HG03039 (cell line): ENCODE results near the gene IRS2.
A peak's percentile ranks its signal among the peaks of the same experiment; 100 is the strongest.
"Not testable (repeated sequence)": the region's sequence is repeated elsewhere in the genome, so short reads cannot be mapped to it uniquely, and the experiment has no call there.

Source experiments
- ATAC-seq: cut with Tn5 transposase; IDR thresholded peaks from one replicate; pipeline ENCODE4 v1.9.1; 2021; ENCODE audit warnings: mild to moderate bottlenecking, moderate library complexity; ENCODE audit not compliant: unreplicated experiment

The IRS2 gene

DNA sequence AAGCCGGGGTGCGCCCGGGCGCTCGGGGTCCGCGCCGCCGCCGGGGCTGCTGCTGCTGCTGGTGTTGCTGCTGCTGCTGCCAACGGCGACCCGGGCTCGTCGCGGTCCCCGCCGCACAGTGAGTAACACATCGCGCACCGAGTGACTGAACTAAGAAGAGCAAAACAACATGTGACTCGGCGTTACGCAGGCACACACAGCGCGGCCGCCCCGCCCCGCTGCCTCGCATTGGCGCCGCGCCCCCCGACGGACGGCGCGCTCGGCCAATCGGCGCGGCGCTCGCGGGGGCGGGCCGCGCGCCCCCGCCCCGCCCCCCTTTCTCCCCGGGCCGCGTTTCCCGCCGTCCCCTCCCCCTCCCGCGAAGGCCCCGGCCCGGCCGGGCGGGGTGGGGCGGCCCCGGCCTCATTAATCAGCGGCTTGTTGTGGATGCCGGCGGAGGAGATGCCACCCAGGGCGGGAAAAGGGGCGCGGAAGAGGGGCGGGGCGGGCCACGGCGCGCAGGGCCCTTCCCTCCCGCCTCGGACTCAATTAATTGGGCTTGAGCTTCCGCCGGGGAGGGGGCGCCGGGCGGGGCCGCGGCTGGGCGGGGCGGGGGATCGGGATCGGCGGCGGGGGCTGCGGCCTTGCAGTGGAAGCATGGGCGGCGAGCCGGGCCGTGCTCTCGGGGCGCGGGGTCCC lies at the start of gene IRS2:
TSS of gene IRS2 (minus strand) at position 127 of the 678 bp plus-strand sequence. CDS start 530 bp downstream, outside the sequence.
- peak; percentile 96 for ATAC-seq

GRCh38 chr13:109834973-109835720 lies 48.8 kb upstream of the IRS2 start:
- no peak for ATAC-seq

DNA sequence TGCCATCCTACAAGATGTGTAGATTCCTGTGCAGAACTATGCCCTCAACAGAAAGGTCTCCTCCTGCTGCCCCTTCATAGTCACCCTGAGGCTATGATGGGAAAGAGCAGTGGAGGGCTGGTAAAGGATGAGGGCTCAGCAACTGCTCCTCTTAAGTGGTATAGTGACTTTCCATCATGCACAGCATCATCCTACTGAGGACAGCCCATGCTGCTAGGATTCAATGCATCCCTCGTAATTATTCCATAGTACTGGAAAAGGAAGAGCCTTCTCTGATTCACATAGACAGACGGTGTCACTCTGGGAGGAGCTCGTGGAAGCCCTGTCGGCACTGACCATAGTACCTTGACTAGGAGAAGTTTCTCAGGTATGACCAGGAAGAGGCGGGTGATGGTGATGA lies 47.6 kb upstream of the IRS2 start:
- no peak for ATAC-seq

DNA sequence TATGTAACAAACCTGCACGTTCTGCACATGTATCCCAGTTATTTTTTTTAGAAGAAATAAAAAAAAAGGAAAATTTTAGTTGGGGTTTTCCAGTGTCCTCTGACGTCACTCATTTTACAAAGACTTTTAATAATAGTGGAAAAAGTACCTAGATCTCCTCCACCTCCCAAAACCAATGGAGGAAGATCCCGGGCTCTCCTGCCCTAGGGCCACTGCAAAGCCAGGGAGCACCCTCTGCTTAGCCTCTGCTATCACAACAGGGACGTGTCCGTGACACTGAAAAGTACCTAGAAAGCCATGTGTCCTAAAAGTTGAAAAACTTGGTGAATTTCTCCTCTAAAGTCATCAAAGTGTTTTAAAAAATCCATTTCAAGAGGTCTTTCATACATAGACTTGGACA lies 46.7 kb upstream of the IRS2 start:
- no peak for ATAC-seq

GRCh38 chr13:109828591-109829316 lies 42.4 kb upstream of the IRS2 start:
- not testable (repeated sequence) for ATAC-seq

DNA sequence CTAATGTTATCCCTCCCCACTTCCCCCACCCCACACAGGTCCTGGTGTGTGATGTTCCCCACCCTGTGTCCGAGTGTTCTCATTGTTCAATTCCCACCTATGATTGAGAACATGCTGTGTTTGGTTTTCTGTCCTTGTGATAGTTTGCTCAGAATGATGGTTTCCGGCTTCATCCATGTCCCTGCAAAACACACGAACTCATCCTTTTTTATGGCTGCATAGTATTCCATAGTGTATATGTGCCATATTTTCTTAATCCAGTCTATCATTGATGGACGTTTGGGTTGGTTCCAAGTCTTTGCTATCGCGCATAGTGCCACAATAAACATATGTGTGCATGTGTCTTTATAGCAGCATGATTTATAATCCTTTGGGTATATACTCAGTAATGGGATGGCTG lies 36.8 kb upstream of the IRS2 start:
- ATAC-seq, result not testable (repeated sequence)

DNA sequence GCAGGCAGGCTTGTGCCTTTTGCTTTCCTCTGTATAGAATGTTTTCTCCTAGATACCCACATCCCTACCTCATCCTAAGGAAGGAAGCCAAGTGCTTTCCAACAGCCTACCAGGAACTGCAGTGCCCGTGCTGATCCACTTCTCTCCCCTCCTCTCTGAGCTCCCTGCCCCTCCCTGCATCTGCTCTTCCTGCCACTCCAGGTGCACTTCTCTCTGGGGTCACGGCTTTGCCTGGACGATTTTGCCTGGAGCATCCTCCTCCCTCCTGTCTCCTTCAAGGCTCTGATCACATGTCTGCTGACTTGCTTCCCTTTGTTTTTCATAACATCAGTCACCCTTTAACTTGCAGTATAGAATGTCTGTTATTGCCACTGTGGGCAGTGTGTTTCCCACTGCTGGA lies 34.7 kb upstream of the IRS2 start:
- ATAC-seq, result no peak

DNA sequence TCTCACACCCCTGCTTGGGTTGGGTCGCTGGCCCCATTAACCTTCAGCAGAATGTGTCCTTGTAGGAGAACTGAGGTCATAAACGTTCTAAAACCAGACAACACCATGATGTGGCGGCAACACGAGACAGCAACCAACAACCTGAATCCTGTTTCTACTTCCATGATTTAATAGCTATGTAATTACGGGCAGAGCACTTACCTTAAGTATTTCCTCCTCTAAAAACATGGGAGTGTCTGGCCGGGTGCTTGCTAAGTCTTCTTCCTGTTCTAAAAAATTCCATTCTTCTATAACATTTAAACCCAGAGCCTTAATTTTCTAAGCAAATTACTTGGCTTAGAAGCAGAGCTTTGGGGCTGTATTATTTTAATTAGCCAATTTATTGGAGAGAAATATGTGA lies 33.5 kb upstream of the IRS2 start:
- no peak for ATAC-seq

GRCh38 chr13:109818886-109819285 lies 32.5 kb upstream of the IRS2 start:
- no peak for ATAC-seq

GRCh38 chr13:109817591-109818535 lies 31.5 kb upstream of the IRS2 start:
- ATAC-seq, result no peak

GRCh38 chr13:109816808-109817203 lies 30.4 kb upstream of the IRS2 start:
- no peak for ATAC-seq

GRCh38 chr13:109816112-109816807 lies 29.9 kb upstream of the IRS2 start:
- ATAC-seq, result no peak

DNA sequence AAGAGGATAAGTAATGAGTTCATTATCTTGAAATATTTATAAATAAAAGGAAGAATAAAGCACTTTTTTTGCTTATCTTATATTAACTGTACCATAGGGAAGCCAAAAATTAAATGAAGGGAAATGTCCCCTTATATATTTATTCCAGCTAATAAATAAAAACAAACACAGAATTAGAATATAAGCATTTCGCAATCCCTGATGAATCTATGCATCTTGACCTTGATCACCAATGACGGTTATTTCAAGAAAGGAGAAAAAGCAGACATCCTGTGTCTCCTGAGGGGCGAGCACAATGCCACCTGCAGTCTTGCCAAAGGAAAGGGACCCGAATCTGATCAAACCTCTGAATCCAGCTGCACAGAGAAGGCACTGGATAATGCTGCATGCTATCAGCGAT lies 29.3 kb upstream of the IRS2 start:
- no peak for ATAC-seq

DNA sequence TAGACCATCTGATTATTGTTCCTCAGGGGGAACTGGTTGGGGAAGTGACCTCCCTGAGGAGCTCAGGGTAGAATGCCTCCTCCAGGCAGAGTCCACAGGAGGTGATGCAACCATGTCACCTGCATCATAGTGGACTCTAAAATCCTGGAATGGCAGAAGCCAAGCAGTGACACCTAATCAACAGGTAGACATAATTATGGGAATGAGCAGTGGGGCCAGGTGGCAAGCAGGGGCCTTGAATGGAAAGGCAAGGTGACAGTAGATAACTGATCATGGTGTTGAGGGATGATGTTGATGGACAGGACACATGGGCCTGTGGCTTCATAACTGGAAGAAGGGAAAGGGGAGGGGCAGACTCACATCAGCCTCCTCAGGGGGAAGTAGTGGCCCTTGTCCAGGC lies 27.3 kb upstream of the IRS2 start:
- ATAC-seq, result no peak

DNA sequence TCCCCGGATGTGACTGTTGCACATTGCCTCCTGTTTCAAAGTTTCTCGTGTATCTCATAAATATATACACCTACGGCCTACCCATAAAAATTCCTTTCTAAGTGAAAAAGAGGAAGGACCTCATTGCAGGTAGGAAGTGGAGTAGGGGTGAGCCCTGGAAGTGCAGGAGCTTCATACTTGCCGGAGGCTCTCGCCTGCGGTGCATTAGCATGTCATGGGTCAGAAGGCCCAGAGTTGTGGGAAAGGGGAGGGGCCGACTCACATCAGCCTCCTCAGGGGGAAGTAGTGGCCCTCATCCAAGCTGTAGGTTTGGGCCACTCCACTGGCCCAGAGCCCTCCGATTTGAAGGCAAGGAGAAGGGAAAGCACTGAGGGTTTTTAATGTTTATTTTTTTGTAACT lies 26.0 kb upstream of the IRS2 start:
- ATAC-seq, result no peak

DNA sequence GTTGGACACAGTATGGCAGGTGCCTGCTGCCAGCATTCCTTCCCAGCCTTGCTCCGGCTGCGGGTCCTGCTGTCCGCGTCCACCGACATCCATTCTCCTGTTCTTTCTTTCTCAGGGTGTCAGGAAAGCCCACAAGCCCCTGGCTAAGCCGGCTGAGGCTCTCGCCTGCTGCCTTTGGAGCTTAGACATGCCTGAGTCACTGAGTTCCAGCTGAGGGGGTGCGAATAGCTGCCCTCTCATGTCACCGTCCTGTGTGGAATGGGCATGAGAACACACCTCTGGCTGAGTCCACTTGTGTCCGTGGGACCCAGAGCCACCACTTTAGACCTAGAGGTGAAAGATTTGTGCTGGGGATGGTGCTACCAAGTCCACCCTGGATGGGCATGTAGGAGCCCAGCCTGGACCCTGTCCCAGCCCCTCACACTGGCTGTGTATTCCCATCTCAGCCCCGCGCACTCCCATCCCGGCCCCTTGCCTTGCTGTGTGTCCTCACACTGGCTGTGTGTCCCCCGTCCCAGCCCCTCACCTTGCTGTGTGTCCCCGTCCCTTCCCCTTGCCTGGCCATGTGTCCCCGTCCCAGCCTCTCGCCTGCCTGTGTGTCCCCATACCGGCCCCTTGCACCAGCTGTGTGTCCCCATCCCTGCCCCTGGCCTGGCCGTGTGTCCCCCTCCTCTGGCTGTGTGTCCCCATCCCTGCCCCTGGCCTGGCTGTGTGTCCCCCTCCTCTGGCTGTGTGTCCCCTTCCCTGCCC lies 24.6 kb upstream of the IRS2 start:
- no peak for ATAC-seq

DNA sequence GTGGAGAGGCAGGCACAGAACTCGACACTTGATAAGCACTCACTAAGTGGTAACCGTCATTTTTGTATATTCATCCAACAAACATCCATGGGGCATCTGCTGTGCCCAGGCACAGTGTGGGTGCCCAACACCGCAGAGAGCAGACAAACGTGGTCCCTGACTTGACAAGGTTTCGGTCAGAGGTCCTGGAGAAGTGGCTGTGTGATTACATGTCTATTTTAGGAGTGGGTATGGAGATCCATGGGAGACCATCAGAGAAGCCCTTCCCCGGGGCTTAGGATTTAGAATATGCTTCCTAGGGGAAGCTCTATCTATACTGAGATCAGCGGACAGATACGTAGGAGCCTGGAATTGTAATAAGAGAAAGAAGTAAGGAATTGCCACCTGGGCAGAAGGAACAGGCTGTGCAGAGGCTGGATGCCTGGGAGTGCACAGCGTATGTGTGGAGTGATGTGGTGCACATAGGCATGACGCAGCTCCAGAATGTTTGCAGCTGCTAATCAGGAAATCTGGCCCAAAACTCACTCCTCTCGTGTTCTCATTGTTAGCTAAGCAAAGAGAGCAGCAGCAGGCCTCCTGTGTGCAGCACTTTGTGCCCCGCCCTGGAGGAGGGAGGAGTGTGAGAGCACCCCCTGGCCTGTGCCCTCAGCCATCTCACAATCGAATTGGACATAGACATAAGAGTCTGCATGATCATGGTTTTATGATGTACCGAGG lies 23.0 kb upstream of the IRS2 start:
- no peak for ATAC-seq

- ATAC-seq, result no peak
Observed at GRCh38 chr13:109807345-109807744, 21.0 kb upstream of the IRS2 start.

GRCh38 chr13:109804654-109805053 lies 18.3 kb upstream of the IRS2 start:
- ATAC-seq, result no peak
